NCI-H69 (cell line): ENCODE results near the gene MYH10.
A peak's percentile ranks its signal among the peaks of the same experiment; 100 is the strongest.

Experiments
- DNase-seq: peaks from one replicate; lab custom pipeline; 2025; lab: John Stamatoyannopoulos, UW

The MYH10 gene

DNA sequence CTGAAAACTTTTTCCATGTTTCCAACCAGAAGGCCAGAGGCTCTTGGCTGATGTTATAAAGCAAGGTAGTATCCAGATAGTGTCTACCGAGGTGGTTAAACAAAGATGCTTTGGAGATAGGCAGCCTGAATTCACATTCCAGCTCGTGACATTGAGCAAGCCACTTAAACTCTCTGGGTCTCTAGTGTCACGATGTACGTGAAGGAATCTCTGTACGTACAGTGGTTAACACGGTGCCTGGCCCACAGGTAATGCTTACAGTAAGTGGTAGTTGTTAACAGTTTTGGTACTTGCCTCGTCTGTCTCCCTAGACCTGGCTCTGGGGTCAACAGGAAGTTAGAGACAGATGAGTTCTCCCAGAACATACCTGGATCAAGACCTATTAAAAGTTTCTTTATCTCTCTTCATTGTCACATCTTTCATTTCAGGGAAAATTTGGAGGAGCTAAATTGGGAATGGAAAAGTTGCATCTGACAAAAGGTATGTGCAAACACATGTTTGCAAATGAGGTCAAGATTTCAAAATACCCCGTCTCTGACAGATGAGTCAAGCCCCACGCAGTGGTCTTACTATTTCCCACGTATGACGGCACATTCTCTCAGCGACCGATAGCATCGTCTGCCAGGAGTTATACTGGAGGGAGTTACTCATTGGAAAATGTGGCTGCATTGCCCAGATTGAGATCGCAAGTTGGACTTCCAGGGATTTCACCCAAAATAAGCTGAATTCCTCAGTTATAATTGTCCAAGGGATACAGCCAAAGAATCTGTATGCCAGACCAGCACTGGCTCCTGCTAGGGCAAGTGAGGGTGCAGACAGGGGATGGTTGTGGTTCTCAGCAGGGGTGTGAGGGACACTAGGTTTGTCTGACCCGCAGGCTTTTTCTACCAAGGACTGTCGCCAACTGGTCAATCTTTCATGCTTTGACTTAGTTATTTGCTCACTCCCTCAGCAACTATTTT is 18.9 kb upstream of the MYH10 start:
- no peak for DNase-seq

DNA sequence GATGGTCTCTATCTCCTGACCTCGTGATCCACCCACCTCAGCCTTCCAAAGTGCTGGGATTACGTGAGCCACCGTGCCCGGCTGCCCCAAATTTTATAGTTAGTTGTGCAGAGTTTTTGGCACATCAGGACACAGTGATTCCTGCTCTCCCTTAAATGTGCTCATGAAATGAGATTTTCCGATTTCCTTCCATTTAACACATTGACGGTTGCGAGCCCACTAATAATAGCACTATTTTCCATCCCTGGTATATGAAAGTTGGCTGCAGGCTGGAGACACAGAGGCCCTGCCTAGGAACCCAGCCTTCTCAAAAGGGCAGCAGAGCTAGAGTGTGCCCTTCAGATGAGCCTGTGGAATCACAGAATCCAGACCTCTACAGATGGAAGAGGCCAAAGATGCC is 17.4 kb upstream of the MYH10 start:
- DNase-seq = no peak

DNA sequence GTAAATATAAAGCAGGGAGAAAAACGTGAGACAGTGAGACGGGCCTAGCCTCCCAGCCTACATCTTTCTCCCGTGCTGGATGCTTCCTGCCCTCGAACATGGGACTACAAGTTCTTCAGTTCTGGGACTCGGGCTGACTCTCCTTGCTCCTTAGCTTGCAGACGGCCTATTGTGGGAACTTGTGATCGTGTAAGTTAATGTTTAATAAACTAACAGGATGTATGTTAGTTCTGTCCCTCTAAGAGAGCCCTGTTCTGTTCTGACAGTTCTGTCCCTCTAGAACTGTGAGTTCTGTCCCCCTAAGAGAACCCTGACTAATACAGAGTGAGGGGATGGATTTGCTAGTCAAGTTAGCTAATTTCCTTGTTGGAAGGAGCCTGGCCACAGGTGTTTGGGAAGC is 16.7 kb upstream of the MYH10 start:
- no peak for DNase-seq

DNA sequence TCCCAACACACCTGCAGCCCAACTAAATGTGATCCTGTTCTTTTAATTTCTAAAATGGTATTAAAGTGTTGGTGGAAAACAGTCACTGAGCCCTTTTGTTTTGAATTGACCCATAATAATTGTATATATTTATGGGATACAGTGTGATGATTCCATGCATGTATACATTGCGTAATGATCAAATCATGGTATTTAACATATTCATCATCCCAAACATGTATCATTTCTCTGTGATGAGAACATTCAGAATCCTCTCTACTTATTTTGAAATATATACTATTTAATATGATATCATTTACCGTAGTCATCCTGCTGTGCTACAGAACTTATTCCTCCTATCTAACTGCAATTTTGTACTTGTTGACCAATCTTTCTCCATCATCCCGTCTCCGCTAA is 14.0 kb upstream of the MYH10 start:
- no peak for DNase-seq

DNA sequence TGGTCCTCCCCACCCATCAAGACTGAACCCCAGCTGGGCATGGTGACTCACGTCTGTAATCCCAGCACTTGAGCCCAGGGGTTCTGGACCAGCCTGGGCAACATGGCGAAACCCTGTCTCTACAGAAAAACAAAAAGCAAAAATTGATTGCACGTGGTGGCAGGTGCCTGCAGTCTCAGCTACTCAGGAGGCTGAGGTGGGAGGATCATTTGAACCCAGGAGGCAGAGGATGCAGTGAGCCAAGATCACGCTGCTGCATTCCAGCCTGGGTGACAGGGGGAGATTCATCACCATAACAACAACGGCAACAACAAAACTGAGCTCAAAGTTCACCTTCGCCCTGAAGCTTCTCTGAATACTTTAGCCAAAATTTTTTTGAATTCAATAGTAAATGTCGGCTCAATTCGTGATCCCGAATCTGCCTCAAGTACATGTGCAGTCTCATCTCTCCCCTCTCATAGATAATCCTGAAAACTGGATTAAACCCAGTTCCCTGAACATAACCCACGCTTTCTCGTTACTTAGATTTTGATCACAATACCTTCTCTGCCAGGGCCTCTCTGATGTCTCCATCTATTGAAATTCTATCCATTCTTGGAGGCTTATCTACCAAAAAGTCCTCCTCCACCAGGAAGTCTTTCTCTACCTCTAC is 13.5 kb upstream of the MYH10 start:
- DNase-seq = no peak

DNA sequence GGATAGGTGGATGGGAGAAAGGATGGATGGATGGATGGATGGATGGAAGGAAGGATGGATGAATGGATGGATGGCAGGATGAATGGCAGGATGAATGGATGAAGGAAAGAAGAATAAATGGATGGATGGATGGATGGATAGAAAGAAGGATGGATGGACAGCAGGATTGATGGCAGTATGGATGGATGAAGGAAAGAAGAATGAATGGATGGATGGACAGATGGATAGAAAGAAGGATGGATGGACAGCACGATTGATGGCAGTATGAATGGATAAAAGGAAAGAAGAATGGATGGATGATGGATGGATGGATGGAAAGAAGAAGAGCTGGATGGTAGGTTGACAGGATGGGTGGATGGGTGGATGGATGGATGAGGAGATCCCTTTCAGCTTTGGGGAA is 9.2 kb upstream of the MYH10 start:
- DNase-seq = no peak

DNA sequence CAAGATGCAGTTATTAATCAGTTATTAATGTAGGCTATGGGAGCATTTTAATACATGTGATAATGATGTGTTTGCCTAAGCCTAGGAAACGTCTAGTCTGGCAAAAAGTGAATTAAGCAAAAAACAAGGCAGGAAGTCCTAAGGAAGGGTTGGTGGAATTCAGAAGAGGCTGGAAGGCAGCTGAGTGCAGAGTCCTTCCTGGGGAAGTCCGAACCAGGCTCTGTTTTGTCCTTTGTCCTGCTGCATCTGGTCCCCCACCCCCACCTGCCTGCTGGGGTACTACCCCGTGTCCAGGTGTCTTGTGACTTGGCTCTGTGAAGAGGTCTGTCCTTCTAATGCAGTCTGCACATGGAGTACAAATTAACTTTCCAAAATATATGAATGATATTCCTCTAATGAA is 1.5 kb upstream of the MYH10 start:
- peak; percentile 9 for DNase-seq

DNA sequence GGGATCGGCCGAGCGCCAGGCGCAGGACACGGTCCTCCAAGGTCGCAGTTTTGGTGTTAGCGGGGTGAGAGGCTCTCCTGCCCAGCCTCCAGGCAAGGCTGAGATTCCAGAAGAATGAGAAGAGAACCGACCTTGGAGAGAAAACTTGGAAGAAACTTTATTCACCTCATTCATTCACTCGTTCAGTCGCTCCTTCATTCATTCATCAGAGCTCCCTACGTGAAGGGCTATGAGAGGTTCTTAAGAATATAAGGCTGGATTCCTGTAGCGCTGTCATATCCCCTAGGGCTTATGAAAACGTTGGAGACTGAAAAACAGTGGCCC is 991 bp upstream of the MYH10 start:
- DNase-seq = no peak

DNA sequence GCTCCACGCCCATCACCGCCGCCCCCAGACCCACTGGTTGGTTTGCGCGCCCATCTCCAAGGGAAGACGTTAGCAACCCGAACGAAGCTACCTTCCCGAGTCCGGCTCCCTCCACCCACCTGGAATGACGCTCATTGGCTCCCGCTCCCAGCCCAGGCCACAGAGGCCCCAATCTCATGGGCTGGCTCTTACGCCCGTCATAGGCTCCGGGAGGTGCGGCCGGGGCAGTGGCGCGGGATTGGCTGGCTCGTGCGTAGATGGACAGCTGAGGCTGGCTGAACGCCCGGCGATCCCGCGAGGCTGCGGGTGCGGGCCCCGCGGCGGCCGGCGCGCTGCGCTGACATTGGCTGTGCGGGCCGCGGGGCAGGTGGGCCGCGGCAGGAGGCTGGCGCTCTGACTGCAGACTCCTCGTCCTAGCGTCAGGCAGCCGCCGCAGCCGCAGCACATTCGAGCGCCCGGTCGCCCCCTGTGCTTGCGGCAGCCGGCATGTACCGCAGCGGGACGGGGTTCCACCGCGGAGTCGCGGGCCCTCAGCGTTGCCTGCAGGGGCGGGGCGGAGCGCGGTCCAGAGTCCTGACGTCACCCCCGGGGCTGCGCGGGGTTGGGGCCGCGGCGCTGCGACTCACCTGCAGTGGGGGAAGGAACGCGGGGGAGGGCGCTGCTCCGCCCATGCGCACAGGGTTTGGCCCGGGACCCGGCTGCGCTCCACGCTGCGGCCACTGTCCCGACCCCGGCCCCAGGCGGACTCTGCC is 453 bp upstream of the MYH10 start:
- DNase-seq = peak; percentile 98

DNA sequence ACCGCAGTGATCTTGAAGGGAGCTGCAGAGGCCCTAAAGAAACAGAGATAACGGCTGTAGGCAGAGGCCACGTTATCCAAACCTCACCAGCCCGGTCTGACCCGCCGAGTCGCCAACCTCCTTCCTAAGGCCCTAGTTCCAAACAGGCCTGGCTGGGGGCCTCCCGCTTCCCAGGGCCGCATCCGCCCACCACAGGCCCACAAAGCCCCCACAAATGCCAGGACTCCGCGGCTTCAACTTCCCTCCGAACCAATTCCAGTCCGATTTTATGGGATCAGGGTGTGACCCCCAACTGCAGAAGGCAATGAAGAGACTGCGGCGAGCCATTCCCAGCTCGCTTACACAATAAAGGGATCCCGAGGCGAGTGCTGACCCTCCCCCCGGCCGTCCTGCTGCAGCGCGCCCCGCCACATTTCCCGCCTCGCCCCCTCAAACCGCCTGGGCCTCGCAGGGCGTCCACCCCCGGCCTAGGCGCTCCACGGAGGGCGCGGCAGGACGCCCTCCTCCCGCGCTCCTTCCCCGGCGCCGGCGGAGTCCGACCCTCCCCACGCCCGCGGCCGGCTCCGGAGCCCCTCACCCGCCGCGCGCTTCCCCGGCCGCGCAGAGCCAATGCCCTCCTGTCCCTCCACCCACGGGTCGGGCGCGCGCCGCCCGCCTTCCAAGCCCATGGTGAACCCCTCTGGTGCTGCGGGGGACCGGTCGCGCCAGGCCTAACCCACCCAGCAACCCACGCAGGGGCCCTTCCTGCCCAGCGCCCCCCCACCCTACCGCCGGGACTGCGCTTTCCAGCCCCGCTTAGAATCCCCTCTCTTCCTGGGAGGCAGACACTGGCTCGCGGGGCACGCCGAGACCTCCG is 926 bp downstream of the MYH10 start:
- DNase-seq = peak; percentile 50

DNA sequence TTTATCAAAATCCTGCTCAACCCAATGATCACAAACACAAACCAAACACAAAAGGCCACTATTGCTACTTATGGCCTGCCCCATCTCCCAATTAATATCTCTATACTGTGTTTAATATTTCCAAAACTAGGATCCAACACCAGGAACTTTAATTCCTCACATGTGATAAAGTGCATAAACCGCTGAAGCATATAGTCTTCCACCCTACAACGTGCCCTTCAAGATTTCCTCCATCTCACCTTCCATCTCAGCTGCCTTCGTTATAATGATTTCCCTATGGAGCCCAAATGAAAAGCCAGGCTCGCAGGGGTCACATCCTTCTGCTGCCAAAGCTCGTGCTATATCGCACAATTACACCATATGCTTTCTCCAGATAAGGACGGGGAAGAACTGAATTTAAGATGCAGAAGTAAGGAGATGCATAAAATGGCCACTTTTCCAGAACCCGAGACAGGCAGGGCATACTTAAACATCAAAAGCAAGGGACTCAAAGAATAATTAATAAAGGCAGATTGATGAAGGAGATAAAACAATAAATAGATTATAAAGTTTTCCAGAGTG is 1.8 kb downstream of the MYH10 start:
- peak; percentile 56 for DNase-seq

DNA sequence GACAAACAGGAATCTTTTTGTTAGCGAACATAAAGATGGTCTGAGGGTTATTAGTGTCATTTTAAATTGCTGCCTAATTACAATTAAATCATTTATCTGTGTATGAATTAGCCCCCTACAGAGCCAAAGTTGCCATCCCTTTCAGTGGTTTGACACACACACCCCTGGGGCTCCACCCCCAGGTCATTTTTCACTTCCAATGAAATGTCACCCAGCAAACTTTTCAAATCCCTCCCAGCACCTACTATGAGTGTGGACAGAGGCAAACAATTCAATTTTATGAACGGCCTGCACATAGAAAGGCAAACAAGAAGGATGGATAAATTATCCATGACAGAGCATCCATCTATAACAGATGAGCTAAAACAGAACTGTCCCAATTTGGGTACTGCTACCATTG is 2.4 kb downstream of the MYH10 start:
- peak; percentile 61 for DNase-seq

DNA sequence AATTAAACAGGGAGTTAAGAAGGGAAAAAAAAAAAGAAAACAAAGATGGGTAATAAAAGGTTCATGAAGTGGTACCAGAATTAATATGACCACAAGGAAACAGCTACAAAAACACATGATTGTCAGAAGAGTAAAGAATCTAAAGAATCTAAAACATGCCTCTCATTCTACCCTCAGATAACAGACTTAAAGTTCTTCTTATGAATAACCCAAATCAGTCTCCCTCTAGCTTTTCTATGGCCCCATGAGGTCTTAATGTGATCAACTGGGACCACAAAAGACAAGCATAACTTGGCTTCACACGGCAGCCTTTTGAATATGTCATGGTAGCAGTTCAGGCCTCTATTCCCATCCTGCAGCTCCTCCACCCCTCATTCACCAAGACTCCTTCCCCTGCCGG is 6.9 kb downstream of the MYH10 start:
- DNase-seq = no peak

DNA sequence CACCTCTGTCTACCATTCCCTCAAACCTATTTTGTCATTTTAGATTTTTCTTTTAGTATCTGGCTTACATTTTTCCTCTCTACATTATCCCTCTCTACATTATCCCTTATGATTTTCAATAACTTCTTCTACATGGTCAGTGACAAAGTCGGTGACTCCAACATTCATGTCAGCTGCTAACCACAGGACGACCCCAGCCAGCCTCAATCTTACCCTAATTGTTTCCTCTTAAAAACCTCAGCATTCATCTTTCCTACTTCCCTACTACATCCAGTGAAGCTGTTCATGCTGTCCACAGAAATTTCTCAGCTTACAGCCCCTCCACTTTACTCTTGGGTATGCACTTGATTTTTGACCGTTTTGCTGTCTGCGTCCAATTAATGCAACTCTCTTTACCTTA is 8.3 kb downstream of the MYH10 start:
- no peak for DNase-seq

DNA sequence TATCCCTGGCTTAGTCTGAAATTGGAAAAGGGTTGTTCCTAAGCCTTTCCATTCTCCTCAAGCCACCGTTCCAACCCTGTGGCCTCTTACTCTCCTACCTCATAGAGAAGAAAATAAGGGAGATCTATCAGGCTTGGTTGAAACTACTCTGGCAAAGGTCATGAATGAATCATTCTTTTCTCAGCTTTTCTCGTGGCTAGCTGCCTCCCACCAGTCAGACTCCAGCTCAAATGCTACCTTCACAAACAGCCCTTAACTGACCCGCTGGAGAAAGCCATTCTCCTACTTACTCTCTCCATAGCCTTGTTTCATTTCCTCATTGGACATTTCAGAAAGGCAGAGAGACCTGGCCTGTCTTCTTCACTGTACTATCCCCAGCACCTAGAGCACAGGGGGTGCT is 8.9 kb downstream of the MYH10 start:
- no peak for DNase-seq

DNA sequence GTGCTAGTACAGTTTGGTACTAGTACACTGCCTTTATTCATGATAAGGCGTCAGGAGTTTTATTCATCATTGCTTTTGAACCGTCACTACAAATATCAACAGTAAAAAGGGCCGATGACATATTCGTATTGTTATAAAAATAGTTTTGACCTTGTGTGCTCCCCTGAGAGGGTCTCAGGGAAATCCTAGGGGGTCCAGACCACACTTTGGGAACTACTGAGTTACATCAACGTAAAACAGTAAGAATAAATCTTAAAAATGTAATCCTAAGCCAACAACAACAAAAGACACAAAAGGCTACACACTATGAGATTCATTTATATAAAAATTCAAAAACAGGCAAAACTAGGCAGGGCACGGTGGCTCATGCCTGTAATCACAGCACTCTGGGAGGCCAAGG is 11.2 kb downstream of the MYH10 start:
- DNase-seq = no peak

DNA sequence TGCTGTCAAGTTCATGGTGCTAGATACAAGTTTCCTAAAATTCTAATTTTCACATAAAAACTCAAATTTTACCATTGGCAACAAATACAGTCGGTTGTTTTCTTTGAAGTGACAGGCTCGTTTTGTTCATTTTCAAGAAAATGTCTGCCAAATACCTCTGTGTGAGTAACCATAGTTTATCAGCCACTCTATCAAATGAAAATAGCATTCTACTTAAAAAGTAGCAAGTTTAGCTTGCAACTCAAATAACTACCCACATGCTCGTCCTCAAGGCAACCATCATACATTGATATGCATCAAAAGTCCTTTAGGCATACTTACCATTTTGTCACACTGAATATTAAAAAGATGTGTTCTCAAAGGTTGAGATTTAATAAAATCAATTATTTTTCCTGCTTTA is 11.7 kb downstream of the MYH10 start:
- DNase-seq = no peak

DNA sequence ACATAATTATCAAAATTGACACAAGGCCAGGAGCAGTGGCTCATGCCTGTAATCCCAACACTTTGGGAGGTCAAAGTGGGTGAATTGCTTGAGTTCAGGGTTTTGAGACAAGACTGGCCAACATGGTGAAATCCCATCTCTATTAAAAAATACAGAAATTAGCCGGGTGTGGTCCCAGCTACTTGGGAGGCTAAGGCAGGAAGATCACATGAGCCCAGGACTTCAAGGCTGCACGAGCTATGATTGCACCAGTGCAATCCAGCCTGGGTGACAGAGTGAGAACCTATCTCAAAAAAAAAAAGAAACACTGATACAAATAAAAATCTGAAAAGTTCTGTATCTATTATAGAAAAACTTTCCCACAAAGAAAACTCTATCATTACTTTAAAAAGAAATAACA is 15.5 kb downstream of the MYH10 start:
- DNase-seq = no peak

DNA sequence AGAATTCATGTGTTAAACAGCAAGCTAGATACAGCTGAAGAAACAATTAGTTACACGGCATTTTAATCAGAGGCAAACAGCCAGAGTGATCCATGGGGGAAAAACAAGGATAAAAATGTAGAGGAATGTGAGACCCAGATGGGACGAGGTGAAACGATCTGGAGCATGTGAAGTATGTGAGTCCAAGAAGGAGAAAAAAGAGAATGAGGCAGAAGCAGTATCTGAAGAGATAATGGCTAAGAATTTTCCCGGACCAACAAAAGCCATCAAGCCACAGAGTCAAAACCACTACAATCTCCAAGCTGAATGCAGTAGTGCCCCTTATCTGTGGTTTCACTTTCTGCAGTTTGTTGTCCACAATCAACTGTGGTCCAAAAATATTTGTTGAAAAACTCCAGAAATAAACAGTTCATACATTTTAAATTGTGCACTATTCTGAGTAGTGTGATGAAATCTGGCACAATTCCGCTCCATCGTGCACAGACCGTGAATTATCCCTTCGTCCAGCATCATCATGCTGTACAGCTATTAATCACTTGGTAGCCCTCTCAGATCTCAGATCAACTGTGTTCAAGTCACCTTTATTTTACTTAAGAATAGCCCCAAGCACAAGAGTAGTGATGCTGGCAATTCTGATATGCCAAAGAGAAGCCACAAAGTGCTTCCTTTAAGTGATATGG is 18.8 kb downstream of the MYH10 start:
- DNase-seq = no peak

DNA sequence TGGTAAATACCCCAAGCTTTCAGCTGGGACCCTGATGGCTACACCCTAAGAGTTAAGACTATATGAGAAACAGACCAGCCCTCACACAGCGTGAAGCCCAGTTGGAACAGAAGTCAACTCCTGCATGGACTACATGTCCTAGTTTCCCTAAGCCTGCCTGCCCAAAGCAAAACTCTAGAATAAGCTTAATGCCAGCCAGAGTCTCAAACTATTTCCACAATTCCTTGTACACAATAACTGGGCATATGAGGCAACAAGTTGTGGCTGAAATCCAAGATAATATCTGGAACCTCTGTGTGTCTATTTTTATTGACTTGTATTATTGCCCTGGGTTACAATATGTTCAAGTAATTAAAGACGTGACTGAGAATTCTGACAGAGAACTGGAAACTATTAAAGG is 19.4 kb downstream of the MYH10 start:
- DNase-seq = no peak

DNA sequence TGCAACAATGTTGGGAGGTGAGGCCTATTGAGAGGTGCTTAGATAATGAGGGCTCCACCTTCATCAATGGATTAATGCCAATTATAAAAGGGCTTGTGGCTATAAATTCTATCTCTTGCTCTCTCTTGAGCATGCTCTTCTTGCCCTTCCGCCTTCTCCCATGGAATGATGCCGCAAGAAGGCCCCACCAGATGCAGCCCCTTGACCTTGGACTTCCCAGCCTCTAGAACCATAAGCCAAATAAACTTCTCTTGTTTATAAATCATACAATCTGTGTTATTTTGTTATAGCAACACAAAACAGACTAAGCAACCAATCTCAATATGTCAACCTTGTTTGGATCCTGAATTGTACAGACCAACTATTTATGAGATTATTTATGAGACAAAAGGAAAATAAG is 20.0 kb downstream of the MYH10 start:
- no peak for DNase-seq
